Measurements from ENCODE around the gene RCBTB1.

The RCBTB1 gene

DNA sequence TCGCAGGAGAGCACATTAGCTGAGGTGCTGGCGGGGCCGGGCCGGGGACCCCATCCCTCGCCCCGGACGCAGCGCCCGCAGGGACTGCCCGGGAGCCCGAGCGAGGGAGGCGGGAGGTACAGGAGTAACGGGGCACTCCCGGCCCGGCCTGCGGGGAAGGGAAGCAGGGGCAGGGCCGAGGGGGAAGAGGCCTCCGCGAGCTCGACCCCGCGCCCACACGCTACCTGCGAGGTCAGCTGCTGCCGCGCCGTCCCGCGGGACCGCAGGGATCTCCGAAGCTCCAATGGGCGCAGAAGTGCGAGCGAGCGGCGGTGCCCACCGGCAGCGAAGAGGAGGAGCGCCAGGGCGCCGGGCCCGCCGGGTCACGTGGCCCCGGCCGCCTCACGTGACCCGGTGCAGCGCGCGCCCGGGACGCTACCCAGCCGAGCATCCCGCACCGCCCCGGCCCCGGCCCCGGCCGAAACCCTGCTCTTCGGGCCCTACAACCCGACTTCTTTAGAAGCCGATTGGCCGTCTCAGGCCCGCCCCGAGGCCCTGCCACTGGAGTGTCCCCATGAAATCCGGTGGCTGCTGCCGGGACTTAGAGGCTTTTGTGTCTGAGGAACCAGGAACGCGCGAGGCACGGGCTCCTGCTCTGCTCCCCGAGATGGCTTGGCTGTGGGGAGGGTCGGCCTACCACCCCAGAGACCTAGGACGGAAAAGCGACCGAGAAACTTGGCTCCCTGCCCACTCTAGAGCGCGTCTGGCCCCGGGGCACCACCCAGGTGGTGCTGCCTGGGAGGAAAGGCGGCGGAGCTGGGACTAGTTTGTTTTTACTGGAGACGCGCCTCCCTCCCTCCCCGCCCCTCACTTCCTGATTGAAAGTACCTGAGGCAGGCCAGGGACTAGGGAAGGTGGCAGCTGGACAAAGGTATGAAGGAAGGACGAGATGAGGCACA lies at the start of gene RCBTB1:
Gene RCBTB1 (minus strand): TSS at position 339 of the 938 bp plus-strand sequence. CDS start 18,279 bp downstream, outside the sequence.
- TF ChIP-seq, protein P1, sequence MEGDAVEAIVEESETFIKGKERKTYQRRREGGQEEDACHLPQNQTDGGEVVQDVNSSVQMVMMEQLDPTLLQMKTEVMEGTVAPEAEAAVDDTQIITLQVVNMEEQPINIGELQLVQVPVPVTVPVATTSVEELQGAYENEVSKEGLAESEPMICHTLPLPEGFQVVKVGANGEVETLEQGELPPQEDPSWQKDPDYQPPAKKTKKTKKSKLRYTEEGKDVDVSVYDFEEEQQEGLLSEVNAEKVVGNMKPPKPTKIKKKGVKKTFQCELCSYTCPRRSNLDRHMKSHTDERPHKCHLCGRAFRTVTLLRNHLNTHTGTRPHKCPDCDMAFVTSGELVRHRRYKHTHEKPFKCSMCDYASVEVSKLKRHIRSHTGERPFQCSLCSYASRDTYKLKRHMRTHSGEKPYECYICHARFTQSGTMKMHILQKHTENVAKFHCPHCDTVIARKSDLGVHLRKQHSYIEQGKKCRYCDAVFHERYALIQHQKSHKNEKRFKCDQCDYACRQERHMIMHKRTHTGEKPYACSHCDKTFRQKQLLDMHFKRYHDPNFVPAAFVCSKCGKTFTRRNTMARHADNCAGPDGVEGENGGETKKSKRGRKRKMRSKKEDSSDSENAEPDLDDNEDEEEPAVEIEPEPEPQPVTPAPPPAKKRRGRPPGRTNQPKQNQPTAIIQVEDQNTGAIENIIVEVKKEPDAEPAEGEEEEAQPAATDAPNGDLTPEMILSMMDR (IDR thresholded peaks at IDR 0.05; ENCODE audit: insufficient read depth, low read depth, low read length, missing control alignments), result no peak
- H3K4me3 ChIP-seq (ENCODE audit: low read depth, low read length), result peak within 1 kb of the TSS; percentile 72
- peak; percentile 83 for DNase-seq (ENCODE audit: low read depth)

DNA sequence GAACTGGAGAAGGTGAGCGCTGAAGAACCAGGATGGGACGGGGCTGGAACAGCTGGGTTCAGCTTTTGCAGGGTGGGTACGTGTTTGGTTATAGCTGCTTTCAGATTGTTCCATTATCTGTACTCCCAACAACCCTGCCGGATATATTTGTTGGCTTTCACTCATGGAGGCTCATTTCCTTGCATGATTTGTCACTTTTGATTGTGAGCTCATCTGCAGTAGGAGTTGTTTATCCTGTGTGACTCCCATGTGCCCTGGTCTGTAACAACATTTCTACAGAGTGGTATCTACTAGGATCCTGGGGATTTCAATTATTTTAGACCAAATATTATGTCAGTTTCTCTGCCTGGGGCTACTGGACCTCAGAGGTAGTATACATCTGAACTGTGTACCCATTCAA lies 48.4 kb upstream of the RCBTB1 start:
- DNase-seq (ENCODE audit: low read depth), result no peak
- TF ChIP-seq, protein P1 (IDR thresholded peaks at IDR 0.05; ENCODE audit: insufficient read depth, low read depth, low read length, missing control alignments), result no peak
- H3K4me3 ChIP-seq (ENCODE audit: low read depth, low read length), result no peak overlapping the region

DNA sequence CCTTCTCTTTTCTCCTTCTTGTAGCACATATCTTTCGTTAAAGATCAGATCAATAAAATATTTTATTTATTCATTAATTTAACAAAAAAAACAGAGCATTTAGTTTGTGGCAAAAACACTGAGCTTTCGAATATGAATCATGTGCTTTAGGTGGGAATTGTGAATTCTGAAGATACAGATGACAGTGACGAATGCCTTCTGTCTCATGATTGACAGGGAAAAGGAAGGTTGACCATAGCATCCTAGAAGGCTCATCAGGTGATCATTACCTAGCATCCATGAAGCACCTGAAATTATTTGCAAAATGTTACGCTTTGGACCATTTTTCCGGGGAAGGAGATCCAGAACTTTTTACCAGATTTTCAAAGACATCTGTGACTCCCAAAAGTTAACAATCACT lies 46.8 kb upstream of the RCBTB1 start:
- DNase-seq (ENCODE audit: low read depth), result no peak
- H3K4me3 ChIP-seq (ENCODE audit: low read depth, low read length), result no peak overlapping the region
- TF ChIP-seq, protein P1 (IDR thresholded peaks at IDR 0.05; ENCODE audit: insufficient read depth, low read depth, low read length, missing control alignments), result no peak

DNA sequence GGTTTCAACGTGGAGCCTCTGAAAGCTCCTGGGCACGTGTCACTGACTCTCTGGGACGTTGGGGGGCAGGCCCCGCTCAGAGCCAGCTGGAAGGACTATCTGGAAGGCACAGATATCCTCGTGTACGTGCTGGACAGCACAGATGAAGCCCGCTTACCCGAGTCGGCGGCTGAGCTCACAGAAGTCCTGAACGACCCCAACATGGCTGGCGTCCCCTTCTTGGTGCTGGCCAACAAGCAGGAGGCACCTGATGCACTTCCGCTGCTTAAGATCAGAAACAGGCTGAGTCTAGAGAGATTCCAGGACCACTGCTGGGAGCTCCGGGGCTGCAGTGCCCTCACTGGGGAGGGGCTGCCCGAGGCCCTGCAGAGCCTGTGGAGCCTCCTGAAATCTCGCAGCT lies 45.2 kb upstream of the RCBTB1 start:
- H3K4me3 ChIP-seq (ENCODE audit: low read depth, low read length), result no peak overlapping the region
- TF ChIP-seq, protein P1 (IDR thresholded peaks at IDR 0.05; ENCODE audit: insufficient read depth, low read depth, low read length, missing control alignments), result no peak
- no peak for DNase-seq (ENCODE audit: low read depth)

DNA sequence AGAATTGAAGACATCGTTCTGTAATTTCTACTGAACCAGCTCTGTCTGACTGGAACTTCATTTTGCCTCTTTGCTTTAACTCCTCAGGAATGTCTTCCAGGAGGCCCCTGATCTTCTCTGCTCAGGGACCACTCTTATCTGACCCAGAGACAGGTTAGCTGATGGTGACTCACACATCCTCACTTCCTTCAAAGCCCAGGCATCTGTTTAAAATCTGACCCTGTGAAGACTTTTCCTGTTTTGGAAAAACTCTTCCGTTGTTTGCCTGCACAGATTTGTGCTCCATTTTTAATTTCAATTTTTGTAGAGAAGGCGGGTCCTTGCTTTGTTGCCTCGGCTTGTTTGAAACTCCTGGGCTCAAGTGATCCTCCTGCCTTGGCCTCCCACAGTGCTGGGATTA lies 44.6 kb upstream of the RCBTB1 start:
- TF ChIP-seq, protein P1 (IDR thresholded peaks at IDR 0.05; ENCODE audit: insufficient read depth, low read depth, low read length, missing control alignments), result no peak
- DNase-seq (ENCODE audit: low read depth), result no peak
- peak overlapping the region; percentile 88; the same call in 1 of the 2 replicates for H3K4me3 ChIP-seq (ENCODE audit: low read depth, low read length)

DNA sequence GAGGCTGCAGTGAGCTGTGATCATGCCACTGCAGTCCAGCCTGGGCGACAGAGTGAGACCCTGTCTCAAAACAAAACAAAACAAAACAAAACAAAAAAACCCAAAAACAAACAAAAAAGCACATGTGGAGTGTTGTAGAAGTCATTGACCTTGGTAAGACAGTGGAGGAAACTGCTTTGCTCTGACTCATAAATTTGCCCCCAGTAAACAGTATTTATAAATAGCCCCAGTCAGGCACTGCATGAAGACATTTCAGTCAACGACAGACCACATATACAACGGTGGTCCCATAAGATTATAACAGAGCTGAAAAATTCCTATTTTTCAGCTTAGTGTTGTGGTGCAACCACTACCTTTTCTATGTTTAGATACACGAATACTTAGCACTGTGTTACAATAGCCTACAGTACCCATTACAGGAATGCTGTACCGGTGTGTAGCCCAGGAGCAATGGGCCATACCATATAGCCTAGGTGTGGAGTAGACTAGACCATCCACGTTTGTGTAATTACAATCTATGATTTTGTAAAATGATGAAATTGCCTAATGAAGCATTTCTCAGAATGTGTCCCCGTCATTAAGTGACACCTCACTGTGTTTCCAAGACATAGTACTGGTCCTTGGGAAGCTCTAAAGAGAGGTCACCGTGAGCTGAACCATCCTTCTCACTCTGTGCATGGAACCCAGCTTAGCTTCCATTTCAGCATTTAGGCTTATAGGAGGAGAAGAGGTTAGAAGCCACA lies 44.0 kb upstream of the RCBTB1 start:
- H3K4me3 ChIP-seq (ENCODE audit: low read depth, low read length), result peak overlapping the region; percentile 88
- DNase-seq (ENCODE audit: low read depth), result peak; percentile 20
- TF ChIP-seq, protein P1 (IDR thresholded peaks at IDR 0.05; ENCODE audit: insufficient read depth, low read depth, low read length, missing control alignments), result no peak

All from GM12865 (cell line).